Measurements from ENCODE around the gene SPRY4. TPM values are rescaled to one million over a fixed set of nuclear protein-coding genes. Genes with fewer than 3 reads are reported as not detected.

SPRY4 gene
- total RNA-seq, 1 donor from 2014 or later, result 2.6 TPM

GRCh38 chr5:142262683-142263082 lies 62.1 kb downstream of the SPRY4 start:
- DNase-seq (ENCODE audit: low read depth in 2 of 2), result no peak

Other genes starting within 250 kb of the SPRY4 start
- 37.7 and 53.0 TPM in 2 replicates for gene NDFIP1, start 216.2 kb downstream of the SPRY4 start, total RNA-seq